HEK293 (cell line): ENCODE data around the gene MTHFD1L.
A peak's percentile ranks its signal among the peaks of the same experiment; 100 is the strongest.

Source experiments
- CTCF ChIA-PET: fragments of 350-600 bp; formaldehyde crosslinking; extraction: SDS; loops from one replicate; lab custom pipeline; 2021; ENCODE audit warnings: antibody characterized with exemption; lab: Yijun Ruan, JAX
- POLR2A ChIA-PET: fragments of 300-600 bp; formaldehyde crosslinking; extraction: SDS; loops from one replicate; lab custom pipeline; 2020; ENCODE audit warnings: antibody characterized with exemption, inconsistent platforms; lab: Yijun Ruan, JAX
- H3K27ac ChIP-seq: fragments of 200-500 bp; sonication (Bioruptor generic); 2 replicates; pipeline ENCODE4 v1.5.1; 2014; ENCODE audit warnings: low read depth, low read length, control low read depth, inconsistent platforms; ENCODE audit errors: extremely low read depth
- H3K36me3 ChIP-seq, 2 experiments: fragments of 200-500 bp in 1 of 2; sonication (Bioruptor generic) in 1 of 2; 1 replicate in 1 of 2; 2 replicates in 1 of 2; pipeline ENCODE4 v1.5.1; 2014 to 2017; ENCODE audit warnings: inconsistent platforms in 2 of 2, low read length in 2 of 2; ENCODE audit not compliant: control insufficient read depth in 2 of 2, insufficient read depth in 1 of 2
- H3K4me1 ChIP-seq: fragments of 200-500 bp; sonication (Bioruptor generic); 2 replicates; pipeline ENCODE4 v1.5.1; 2014; ENCODE audit warnings: mild to moderate bottlenecking, low read length, inconsistent platforms; ENCODE audit not compliant: control insufficient read depth, insufficient read depth
- H3K4me3 ChIP-seq: 2 replicates; pipeline ENCODE4 v1.5.1; 2011; ENCODE audit warnings: low read depth, mild to moderate bottlenecking, control low read depth, low read length, moderate library complexity
- H3K9me3 ChIP-seq: fragments of 200-500 bp; sonication (Bioruptor generic); 2 replicates; pipeline ENCODE4 v1.5.1; 2014; ENCODE audit warnings: low read depth, low read length, inconsistent platforms; ENCODE audit not compliant: control insufficient read depth, insufficient read depth
- CTCF ChIP-seq: fragments of 450-650 bp; formaldehyde crosslinking; IDR thresholded peaks from 2 replicates; pipeline ENCODE4 v1.5.1; 2016; ENCODE audit warnings: missing biosample characterization, missing genetic modification characterization
- GLIS1 ChIP-seq: fragments of 450-650 bp; formaldehyde crosslinking; IDR thresholded peaks from 2 replicates; pipeline ENCODE4 v1.5.1; 2016; ENCODE audit warnings: missing biosample characterization, missing genetic modification characterization
- KLF10 ChIP-seq: fragments of 450-650 bp; IDR thresholded peaks from 2 replicates; pipeline ENCODE4 v1.5.1; 2018; ENCODE audit warnings: missing biosample characterization, mild to moderate bottlenecking, missing genetic modification characterization
- MYNN ChIP-seq: fragments of 450-650 bp; formaldehyde crosslinking; IDR thresholded peaks from 2 replicates; pipeline ENCODE4 v1.5.1; 2016; ENCODE audit warnings: missing biosample characterization, missing genetic modification characterization, borderline replicate concordance
- PBX3 ChIP-seq: sonication (generic); formaldehyde crosslinking; IDR thresholded peaks from 2 replicates; pipeline ENCODE4 v1.8.1; 2022; ENCODE audit warnings: mild to moderate bottlenecking, moderate library complexity, missing genetic modification reagents
- SCRT2 ChIP-seq: fragments of 450-650 bp; formaldehyde crosslinking; IDR thresholded peaks from 2 replicates; pipeline ENCODE4 v1.5.1; 2016; ENCODE audit warnings: missing biosample characterization, missing genetic modification characterization
- TCF7L2 ChIP-seq: IDR thresholded peaks from 2 replicates; pipeline ENCODE4 v1.6.1; 2011; ENCODE audit warnings: low read depth, mild to moderate bottlenecking, inconsistent platforms, low read length, moderate library complexity, borderline replicate concordance
- TSHZ1 ChIP-seq: fragments of 450-650 bp; formaldehyde crosslinking; IDR thresholded peaks from 2 replicates; pipeline ENCODE4 v1.5.1; 2016; ENCODE audit warnings: missing biosample characterization, missing genetic modification characterization, borderline replicate concordance
- ZBTB49 ChIP-seq: fragments of 450-650 bp; formaldehyde crosslinking; IDR thresholded peaks from 2 replicates; pipeline ENCODE4 v1.5.1; 2016; ENCODE audit warnings: missing biosample characterization, missing genetic modification characterization, low read depth
- ZBTB7A ChIP-seq: fragments of 450-650 bp; formaldehyde crosslinking; IDR thresholded peaks from 2 replicates; pipeline ENCODE4 v1.5.1; 2016; ENCODE audit warnings: low read depth, missing biosample characterization, missing genetic modification characterization
- ZNF140 ChIP-seq: fragments of 450-650 bp; formaldehyde crosslinking; IDR thresholded peaks from 2 replicates; pipeline ENCODE4 v1.5.1; 2016; ENCODE audit warnings: missing biosample characterization, missing genetic modification characterization
- ZNF148 ChIP-seq: fragments of 450-650 bp; formaldehyde crosslinking; IDR thresholded peaks from 2 replicates; pipeline ENCODE4 v1.5.0; 2017; ENCODE audit warnings: missing biosample characterization, missing genetic modification characterization, borderline replicate concordance
- ZNF157 ChIP-seq: fragments of 450-650 bp; formaldehyde crosslinking; IDR thresholded peaks from 2 replicates; pipeline ENCODE4 v1.5.1; 2016; ENCODE audit warnings: missing biosample characterization, missing genetic modification characterization
- ZNF19 ChIP-seq: fragments of 450-650 bp; formaldehyde crosslinking; IDR thresholded peaks from 2 replicates; pipeline ENCODE4; 2016; ENCODE audit warnings: missing biosample characterization, missing genetic modification characterization, low read depth
- ZNF341 ChIP-seq: fragments of 450-650 bp; formaldehyde crosslinking; IDR thresholded peaks from 2 replicates; pipeline ENCODE4; 2016; ENCODE audit warnings: low read depth, missing biosample characterization, missing genetic modification characterization
- ZNF37A ChIP-seq: fragments of 450-650 bp; IDR thresholded peaks from 2 replicates; pipeline ENCODE4 v1.5.1; 2018; ENCODE audit warnings: missing biosample characterization, missing genetic modification characterization
- ZNF521 ChIP-seq: fragments of 450-650 bp; formaldehyde crosslinking; IDR thresholded peaks from 2 replicates; pipeline ENCODE4 v1.5.1; 2017; ENCODE audit warnings: missing biosample characterization, mild to moderate bottlenecking, missing genetic modification characterization
- ZNF555 ChIP-seq: fragments of 450-650 bp; formaldehyde crosslinking; conservative IDR thresholded peaks from 2 replicates; pipeline ENCODE4 v1.5.1; 2017; ENCODE audit warnings: missing biosample characterization, mild to moderate bottlenecking, missing genetic modification characterization, inconsistent platforms
- ZNF664 ChIP-seq: fragments of 450-650 bp; formaldehyde crosslinking; IDR thresholded peaks from 2 replicates; pipeline ENCODE4 v1.5.1; 2016; ENCODE audit warnings: missing biosample characterization, missing genetic modification characterization
- ZNF837 ChIP-seq: fragments of 450-650 bp; formaldehyde crosslinking; IDR thresholded peaks from 2 replicates; pipeline ENCODE4 v1.5.1; 2016; ENCODE audit warnings: missing biosample characterization, missing genetic modification characterization

The MTHFD1L gene

GRCh38 chr6:151092591-151092990 lies 227.1 kb downstream of the MTHFD1L start:
- Histone ChIP-seq H3K4me3 (no peak overlapping the region), H3K27ac (no peak overlapping the region), H3K36me3 (peaks cover 0 to 12% of the 10 kb centered on the region in 2 experiments; a peak in 2 of 3 replicates), H3K4me1 (peaks cover 2% of the 10 kb centered on the region; the same call in 1 of the 2 replicates), H3K9me3 (no peaks in the 10 kb centered on the region)
- ChIA-PET CTCF (no interaction called here), POLR2A (no interaction called here)
- no peak for TF ChIP-seq GLIS1
- no peak for TF ChIP-seq TSHZ1 (tag by site-specific recombination)
- TF ChIP-seq PBX3, result no peak
- no peak for TF ChIP-seq ZNF341 (tag by site-specific recombination)
- no peak for TF ChIP-seq ZNF148 (tag by site-specific recombination)
- no peak for TF ChIP-seq ZNF37A (tag by site-specific recombination)
- TF ChIP-seq ZNF140, result no peak
- no peak for TF ChIP-seq ZNF664 (tag by site-specific recombination)
- TF ChIP-seq ZNF157, result no peak
- TF ChIP-seq ZBTB7A (tag by site-specific recombination), result no peak
- TF ChIP-seq CTCF (tag by site-specific recombination), result no peak
- no peak for TF ChIP-seq ZNF19 (tag by site-specific recombination)

- Histone ChIP-seq H3K9me3 (no peaks in the 10 kb centered on the region), H3K4me3 (no peak overlapping the region), H3K4me1 (no peaks in the 10 kb centered on the region), H3K27ac (no peak overlapping the region), H3K36me3 (peaks cover 0 to 12% of the 10 kb centered on the region in 2 experiments; a peak in 2 of 3 replicates)
- POLR2A ChIA-PET, result no interaction called here
- TF ChIP-seq ZNF555 (tag by site-specific recombination) (no peak), SCRT2 (0 out of 2 replicates have a peak, but pooled peaks have one; percentile 13), TCF7L2 (no peak), ZBTB49 (tag by site-specific recombination) (no peak), MYNN (tag by site-specific recombination) (no peak), ZNF521 (no peak), KLF10 (tag by site-specific recombination) (no peak), ZNF837 (tag by site-specific recombination) (no peak)
- CTCF ChIA-PET, result interaction anchor here (1.9 kb wide), 1 partner anchor 79 kb away, joined by 3 read pairs; no protein-coding TSS in a partner anchor
Observed at GRCh38 chr6:151093706-151094105, 228.2 kb downstream of the MTHFD1L start.
